A549 (cell line): Measurements from ENCODE around the gene CHTOP. TPM values are rescaled to one million over a fixed set of nuclear protein-coding genes. Genes with fewer than 3 reads are reported as not detected.

Experiments used
- ATAC-seq, 2 experiments: fragments of 200-7000 bp in 1 of 2; fragments of >200 bp in 1 of 2; cut with Nextera tagmentation in 1 of 2; cut with Tn5 transposase in 1 of 2; 3 replicates each; pipeline versions ENCODE4 v1.8.0 to v1.9.1; 2018 to 2020; ENCODE audit warnings: mild to moderate bottlenecking in 1 of 2, moderate library complexity in 1 of 2
- CTCF ChIA-PET: fragments of 300-600 bp; sonication (Branson Sonifier 250); formaldehyde crosslinking; extraction: SDS; loops from one replicate; lab custom pipeline; 2021; ENCODE audit warnings: antibody characterized with exemption, inconsistent platforms; lab: Yijun Ruan, JAX
- POLR2A ChIA-PET: fragments of 350-600 bp; formaldehyde crosslinking; extraction: SDS; loops from one replicate; lab custom pipeline; 2021; ENCODE audit warnings: antibody characterized with exemption, inconsistent platforms; lab: Yijun Ruan, JAX
- DNase-seq, 2 experiments: peaks; one replicate each; pipeline versions ENCODE4 v3.0.0 to v3.0.0-alpha.2; 2011 to 2016; ENCODE audit warnings: low read depth in 1 of 2, low spot score in 1 of 2
- FAIRE-seq: peaks from 2 replicates; lab custom pipeline; 2011; peaks lifted over from hg19 to GRCh38; lab: Jason Lieb, UNC
- H3K27ac ChIP-seq, 2 experiments: fragments of >200 bp; sonication (Bioruptor Twin); formaldehyde crosslinking; 3 replicates each; pipeline ENCODE4 v1.5.1; 2016 to 2017
- H3K4me1 ChIP-seq: fragments of >200 bp; sonication (Bioruptor Twin); formaldehyde crosslinking; 3 replicates; pipeline ENCODE4 v1.6.1; 2016
- H3K4me2 ChIP-seq: fragments of >200 bp; sonication (Bioruptor Twin); formaldehyde crosslinking; 3 replicates; pipeline ENCODE4 v1.6.1; 2016
- H3K4me3 ChIP-seq: fragments of >200 bp; sonication (Bioruptor Twin); formaldehyde crosslinking; 3 replicates; pipeline ENCODE4 v1.5.1; 2016
- H3K9me3 ChIP-seq: fragments of >200 bp; sonication (Bioruptor Twin); formaldehyde crosslinking; 3 replicates; pipeline ENCODE4 v1.6.1; 2016
- BCL3 ChIP-seq: fragments of >200 bp; sonication (Bioruptor Twin); formaldehyde crosslinking; IDR thresholded peaks from 3 replicates; pipeline ENCODE4 v1.6.1; 2016
- BHLHE40 ChIP-seq: IDR thresholded peaks from 2 replicates; pipeline ENCODE4 v1.6.1; 2012; ENCODE audit warnings: low read depth, low read length, inconsistent platforms
- CEBPB ChIP-seq, 2 experiments: fragments of >200 bp in 1 of 2; sonication (Bioruptor Twin) in 1 of 2; formaldehyde crosslinking in 1 of 2; IDR thresholded peaks; 2 replicates each; pipeline ENCODE4 v1.6.1; 2012 to 2016
- CHD2 ChIP-seq: fragments of 150-350 bp; IDR thresholded peaks from 2 replicates; pipeline ENCODE4 v1.6.1; 2014; ENCODE audit warnings: low read length; ENCODE audit not compliant: partially characterized antibody
- E2F6 ChIP-seq: IDR thresholded peaks from 2 replicates; pipeline ENCODE4 v1.6.1; 2012; ENCODE audit warnings: low read depth, borderline replicate concordance
- EP300 ChIP-seq, 2 experiments: fragments of >200 bp; sonication (Bioruptor Twin); formaldehyde crosslinking; IDR thresholded peaks; 2 replicates in 1 of 2; 3 replicates in 1 of 2; pipeline ENCODE4 v1.6.1; 2016 to 2017
- HDAC2 ChIP-seq: fragments of 200-600 bp; sonication (generic); IDR thresholded peaks from 2 replicates; pipeline ENCODE4 v1.6.1; 2016
- HEYL ChIP-seq: fragments of 250-450 bp; sonication (Bioruptor Pico); IDR thresholded peaks from 2 replicates; pipeline ENCODE4 v1.8.0; 2021; ENCODE audit warnings: mild to moderate bottlenecking, moderate library complexity
- HOXA7 ChIP-seq: fragments of 250-450 bp; sonication (Bioruptor Pico); IDR thresholded peaks from 2 replicates; pipeline ENCODE4 v1.5.0; 2020; ENCODE audit warnings: mild to moderate bottlenecking, moderate library complexity
- HOXB5 ChIP-seq: fragments of 250-450 bp; sonication (Bioruptor Pico); IDR thresholded peaks from 2 replicates; pipeline ENCODE4 v1.5.0; 2020; ENCODE audit warnings: mild to moderate bottlenecking, moderate library complexity
- KDM1A ChIP-seq: fragments of 200-600 bp; sonication (generic); IDR thresholded peaks from 2 replicates; pipeline ENCODE4 v1.6.1; 2016; ENCODE audit warnings: low read depth, mild to moderate bottlenecking
- MAX ChIP-seq: IDR thresholded peaks from 2 replicates; pipeline ENCODE4 v1.6.1; 2012
- NFE2L2 ChIP-seq: fragments of 150-350 bp; conservative IDR thresholded peaks from 2 replicates; pipeline ENCODE4 v1.6.1; 2014; ENCODE audit warnings: low read length
- NR3C1 ChIP-seq: fragments of >200 bp; sonication (Bioruptor Twin); formaldehyde crosslinking; IDR thresholded peaks from 3 replicates; pipeline ENCODE4 v1.6.1; 2017
- POLR2A ChIP-seq: IDR thresholded peaks from 2 replicates; pipeline ENCODE4 v1.6.1; 2012; ENCODE audit warnings: mild to moderate bottlenecking, low read length
- RARB ChIP-seq: fragments of 250-450 bp; sonication (Bioruptor Pico); IDR thresholded peaks from 2 replicates; pipeline ENCODE4 v1.8.0; 2021; ENCODE audit warnings: mild to moderate bottlenecking, moderate library complexity
- RFX5 ChIP-seq: fragments of 450-650 bp; IDR thresholded peaks from 2 replicates; pipeline ENCODE4 v1.7.1; 2014; ENCODE audit warnings: antibody characterized with exemption, mild to moderate bottlenecking, moderate library complexity
- SMC3 ChIP-seq: fragments of >200 bp; sonication (Bioruptor Twin); formaldehyde crosslinking; IDR thresholded peaks from 3 replicates; pipeline ENCODE4 v1.6.1; 2018; ENCODE audit warnings: inconsistent platforms
- WGBS: methylation state at CpG from one replicate; pipeline ENCODE4 v1.1.6; 2017; ENCODE audit errors: missing lambda C conversion rate; 5-methylcytosine and 5-hydroxymethylcytosine counted together
- polyA plus RNA-seq, 4 experiments: library from polyadenylated mRNA; depleted of rRNA in 3 of 4; stranded (reverse); fragments of >200 nt; fragmentation: RNase III in 1 of 4; extraction: RNeasy Plus Mini Kit Qiagen cat#74134 plus additional on column Dnase treatment in 1 of 4; gene quantifications; 2 replicates in 3 of 4; 3 replicates in 1 of 4; pipeline ENCODE4 v1.2.3, GENCODE V29; 2011 to 2017
- TF ChIP-seq, protein P1 (sequence below): fragments of >200 bp; sonication (Bioruptor Twin); formaldehyde crosslinking; IDR thresholded peaks from 2 replicates; pipeline ENCODE4 v1.6.1; 2016

The CHTOP gene
- polyA plus RNA-seq, 2 of the 4 experiments (the other 2 are of a cell fraction) = 79.2 to 98.1 TPM

DNA sequence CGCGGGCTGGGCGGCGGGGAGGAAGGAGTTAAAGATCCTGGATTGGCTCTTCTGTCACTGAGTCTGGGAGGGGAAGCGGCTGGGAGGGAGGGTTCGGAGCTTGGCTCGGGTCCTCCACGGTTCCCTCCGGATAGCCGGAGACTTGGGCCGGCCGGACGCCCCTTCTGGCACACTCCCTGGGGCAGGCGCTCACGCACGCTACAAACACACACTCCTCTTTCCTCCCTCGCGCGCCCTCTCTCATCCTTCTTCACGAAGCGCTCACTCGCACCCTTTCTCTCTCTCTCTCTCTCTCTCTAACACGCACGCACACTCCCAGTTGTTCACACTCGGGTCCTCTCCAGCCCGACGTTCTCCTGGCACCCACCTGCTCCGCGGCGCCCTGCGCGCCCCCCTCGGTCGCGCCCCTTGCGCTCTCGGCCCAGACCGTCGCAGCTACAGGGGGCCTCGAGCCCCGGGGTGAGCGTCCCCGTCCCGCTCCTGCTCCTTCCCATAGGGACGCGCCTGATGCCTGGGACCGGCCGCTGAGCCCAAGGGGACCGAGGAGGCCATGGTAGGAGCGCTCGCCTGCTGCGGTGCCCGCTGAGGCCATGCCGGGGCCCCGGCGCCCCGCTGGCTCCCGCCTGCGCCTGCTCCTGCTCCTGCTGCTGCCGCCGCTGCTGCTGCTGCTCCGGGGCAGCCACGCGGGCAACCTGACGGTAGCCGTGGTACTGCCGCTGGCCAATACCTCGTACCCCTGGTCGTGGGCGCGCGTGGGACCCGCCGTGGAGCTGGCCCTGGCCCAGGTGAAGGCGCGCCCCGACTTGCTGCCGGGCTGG is 44.9 kb downstream of the CHTOP start, which contains the start of gene NPR1:
TSS of gene NPR1 (plus strand) at position 170 of the 818 bp plus-strand sequence. CDS start at position 591, 421 bp downstream.
- DNase-seq = peak; percentile 48 to 53
- 2% methylated on average over 37 of the region's 78 CpGs for WGBS
- ChIA-PET POLR2A (interaction anchor here (0.6 to 0.9 kb wide), 2 partner anchors 49 to 312 kb away, joined by 3 to 5 read pairs; partner anchors contain the start of gene INTS3), CTCF (interaction anchor here (0.6 to 9.1 kb wide), 34 partner anchors 8 to 353 kb away, joined by 3 to 130 read pairs (median 7); partner anchors contain the start of genes DENND4B, RAB13, RPS27 and SLC27A3)
- H3K4me1 ChIP-seq = peaks cover 13% of the 10 kb centered on the region; the same call in 2 of the 3 replicates
- H3K4me2 ChIP-seq = peak within 1 kb of the TSS; percentile 96
- no peak for FAIRE-seq
- peak within 1 kb of the TSS; percentile 48 to 81; a peak in 5 of 6 replicates for H3K27ac ChIP-seq
- peak within 1 kb of the TSS; percentile 48 for H3K4me3 ChIP-seq
- no peaks in the 10 kb centered on the region for H3K9me3 ChIP-seq
- TF ChIP-seq HDAC2 (0 out of 2 replicates have a peak, but pooled peaks have one; percentile 64), E2F6 (peak; percentile 45; the same call in 1 of the 2 replicates), MAX (peak; percentile 71), HOXA7 (no peak)
- peak; percentile 73 to 80 for ATAC-seq

- WGBS = 74% methylated on average over 48 of the region's 73 CpGs
- ChIA-PET CTCF (interaction anchor here (1.0 to 9.1 kb wide), 13 partner anchors 14 to 327 kb away, joined by 3 to 130 read pairs (median 8); partner anchors contain the start of genes RAB13 and SLC27A3), POLR2A (interaction anchor here (0.8 kb wide), 1 partner anchor 48 kb away, joined by 6 read pairs; the partner anchor contains the start of gene INTS3)
- FAIRE-seq = no peak
- TF ChIP-seq NFE2L2 (no peak), BHLHE40 (no peak), HOXB5 (no peak), CEBPB (IDR thresholded peaks at IDR 0.05) (no peak), POLR2A (no peak), NR3C1 (no peak), EP300 (IDR thresholded peaks at IDR 0.05) (no peak)
- TF ChIP-seq, protein P1, sequence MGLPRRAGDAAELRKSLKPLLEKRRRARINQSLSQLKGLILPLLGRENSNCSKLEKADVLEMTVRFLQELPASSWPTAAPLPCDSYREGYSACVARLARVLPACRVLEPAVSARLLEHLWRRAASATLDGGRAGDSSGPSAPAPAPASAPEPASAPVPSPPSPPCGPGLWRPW = no peak
- DNase-seq = peak in 1 of 2 experiments; percentile 30
- Histone ChIP-seq H3K4me3 (peak overlapping the region; percentile 48), H3K9me3 (no peaks in the 10 kb centered on the region), H3K4me2 (peak overlapping the region; percentile 96), H3K4me1 (peaks cover 16% of the 10 kb centered on the region; the same call in 2 of the 3 replicates), H3K27ac (peak overlapping the region; percentile 48 to 81; a peak in 5 of 6 replicates)
- peak; percentile 63 to 66 for ATAC-seq
Observed at GRCh38 chr1:153679337-153680119, 45.7 kb downstream of the CHTOP start.

GRCh38 chr1:153680120-153680403 is 46.2 kb downstream of the CHTOP start:
- FAIRE-seq = no peak
- DNase-seq = no peak
- Histone ChIP-seq H3K4me2 (no peak overlapping the region), H3K4me1 (peaks cover 16% of the 10 kb centered on the region; the same call in 2 of the 3 replicates), H3K4me3 (no peak overlapping the region), H3K27ac (no peak overlapping the region), H3K9me3 (no peaks in the 10 kb centered on the region)
- CTCF ChIA-PET = interaction anchor here (1.3 to 9.1 kb wide), 7 partner anchors 8 to 112 kb away, joined by 3 to 130 read pairs (median 24); partner anchors contain the start of gene SLC27A3
- 80% methylated on average over 3 of the region's 10 CpGs for WGBS
- POLR2A ChIA-PET = interaction anchor here (0.8 kb wide), 1 partner anchor 48 kb away, joined by 6 read pairs; the partner anchor contains the start of gene INTS3
- ATAC-seq = no peak
- no peak for TF ChIP-seq BCL3
- TF ChIP-seq HEYL = no peak
- TF ChIP-seq RARB (CRISPR knock-in tag) = no peak
- no peak for TF ChIP-seq KDM1A
- no peak for TF ChIP-seq RFX5
- no peak for TF ChIP-seq SMC3
- TF ChIP-seq CHD2 = no peak
- no peak for TF ChIP-seq HOXB5
